Muscle of back (tissue), 11 donors: ENCODE data around the gene PLAC8. TPM values are rescaled to one million over a fixed set of nuclear protein-coding genes. Genes with fewer than 3 reads are reported as not detected.
"Not testable (repeated sequence)": the region's sequence is repeated elsewhere in the genome, so short reads cannot be mapped to it uniquely, and the experiment has no call there.

Source experiments
- DNase-seq, 3 donors: peaks; one replicate each; pipeline versions ENCODE4 v3.0.0 to v3.0.0-alpha.2; 2013
- polyA plus RNA-seq, 10 donors: library from polyadenylated mRNA; unstranded; fragments of 120-200 nt; gene quantifications; one replicate each; pipeline ENCODE4 v1.2.1, GENCODE V29; 2013; ENCODE audit not compliant: insufficient read length in 10 of 10

PLAC8 gene
- polyA plus RNA-seq, 10 donors, result 0.94 to 7.4 (median 3.5) TPM

DNA sequence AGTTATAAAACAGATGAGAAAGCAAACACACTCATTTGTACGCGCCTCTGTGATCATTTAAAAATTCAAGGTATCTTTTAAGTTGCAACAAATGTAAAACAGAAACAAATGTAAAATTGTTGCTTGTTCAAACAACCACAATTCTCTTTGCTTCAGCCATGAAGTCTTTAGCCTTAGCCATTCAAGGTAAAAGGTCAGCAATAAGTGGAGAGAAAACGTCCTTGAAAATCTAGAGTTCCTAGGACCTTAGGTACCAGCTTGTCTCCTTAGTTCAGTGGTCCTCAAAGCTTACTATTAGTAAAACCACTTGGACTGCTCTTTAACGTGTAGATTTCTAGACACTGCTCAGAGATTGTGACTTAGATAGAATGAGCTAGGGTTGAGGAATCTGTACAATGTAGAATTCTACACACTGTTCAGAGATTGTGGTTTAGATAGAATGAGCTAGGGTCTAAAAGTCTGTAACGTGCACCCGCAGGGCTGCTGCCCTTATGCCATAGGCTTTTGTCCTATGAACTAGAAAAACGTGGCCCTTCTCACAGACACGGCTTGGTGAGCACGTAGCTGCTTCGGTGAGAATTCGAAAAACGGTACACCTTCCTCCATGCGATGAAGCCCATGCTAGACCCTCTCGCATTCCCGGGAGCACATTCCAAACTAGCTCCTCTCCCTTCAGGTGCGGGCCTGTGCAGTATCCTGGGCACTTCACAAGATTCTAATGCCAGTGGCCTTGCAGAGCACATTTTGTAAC lies 1.7 kb downstream of the PLAC8 start:
- DNase-seq, result peak in 1 of 3 donors; percentile 8

DNA sequence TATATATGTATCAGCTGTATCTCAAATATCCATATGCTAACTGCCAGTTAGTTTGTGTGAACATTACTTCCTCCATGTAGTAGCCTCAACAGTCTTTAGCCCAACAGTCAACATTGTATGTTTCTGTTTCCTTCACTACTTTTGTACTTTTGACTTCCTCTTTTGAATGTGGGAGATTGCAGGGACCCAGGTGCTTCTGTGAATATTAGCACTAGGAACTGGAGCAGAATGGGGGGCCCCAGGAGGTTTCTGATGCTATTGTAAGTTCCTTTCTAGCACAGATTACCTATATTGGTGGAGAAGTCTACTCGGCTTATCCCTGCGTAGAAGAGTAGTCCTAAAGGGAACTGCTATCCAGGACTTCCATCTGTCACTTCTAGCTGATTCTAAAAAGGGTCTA lies 2.3 kb downstream of the PLAC8 start:
- no peak for DNase-seq

DNA sequence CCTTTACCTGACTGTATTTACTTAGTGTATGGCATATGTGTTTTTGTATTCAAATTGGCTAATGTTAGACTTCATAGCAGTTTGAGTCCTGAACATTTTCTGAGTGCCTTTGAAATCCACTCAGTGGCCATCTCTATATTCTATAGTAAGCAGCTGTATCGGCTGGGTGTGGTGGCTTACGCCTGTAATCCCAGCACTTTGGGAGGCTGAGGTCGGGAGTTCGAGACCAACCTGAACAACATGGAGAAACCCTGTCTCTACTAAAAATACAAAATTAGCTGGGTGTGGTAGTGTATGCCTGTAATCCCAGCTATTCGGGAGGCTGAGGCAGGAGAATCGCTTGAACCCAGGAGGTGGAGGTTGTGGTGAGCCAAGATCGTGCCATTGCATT lies 2.8 kb downstream of the PLAC8 start:
- DNase-seq, result not testable (repeated sequence)

GRCh38 chr4:83110970-83111750 lies 3.4 kb downstream of the PLAC8 start:
- DNase-seq, result no peak

- peak; percentile 65 to 90 (median 80) for DNase-seq
Measured at GRCh38 chr4:83110223-83110945, 4.1 kb downstream of the PLAC8 start.

GRCh38 chr4:83109480-83110222 lies 4.9 kb downstream of the PLAC8 start:
- peak; percentile 9 to 58 (median 28) for DNase-seq

- no peak for DNase-seq
Measured at GRCh38 chr4:83108101-83108861, 6.2 kb downstream of the PLAC8 start.

DNA sequence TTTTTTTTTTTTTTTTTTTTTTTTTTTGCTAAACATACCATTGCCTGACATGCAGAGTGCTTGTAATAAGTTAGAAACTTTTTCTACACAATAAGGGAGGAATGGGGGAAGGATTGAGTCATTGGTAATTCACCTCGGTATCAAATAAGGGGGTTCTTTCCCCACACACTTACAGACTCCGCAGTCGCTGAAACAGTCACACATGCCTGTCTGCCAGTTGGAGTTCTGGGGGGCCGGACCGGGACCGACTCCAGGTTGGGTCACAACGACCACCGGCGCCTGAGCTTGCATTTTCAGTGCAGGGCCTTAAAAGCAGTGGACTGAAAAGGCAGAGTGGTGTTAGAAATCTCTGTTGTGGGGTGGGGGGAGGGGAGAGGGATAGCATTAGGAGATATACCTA lies 6.9 kb downstream of the PLAC8 start:
- no peak for DNase-seq

DNA sequence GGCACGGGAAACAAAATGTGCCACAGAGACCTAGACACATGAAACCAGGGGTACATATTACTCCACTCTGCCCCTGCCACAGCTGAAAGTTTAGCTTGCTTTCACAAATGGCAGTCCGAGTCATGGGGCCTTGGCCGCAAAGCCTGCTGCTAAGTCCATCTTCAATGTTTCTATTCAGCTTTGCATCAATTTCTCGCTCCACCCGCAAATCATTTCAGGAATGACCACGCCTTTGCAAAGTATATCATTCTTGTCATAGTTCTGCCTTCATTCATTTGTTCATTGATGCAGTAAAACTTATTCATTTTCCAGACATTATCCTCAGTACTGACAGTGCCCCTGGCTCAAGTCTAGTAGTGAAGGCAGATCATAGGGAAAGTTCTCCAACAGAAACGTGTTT lies 9.5 kb downstream of the PLAC8 start:
- DNase-seq, result no peak

- no peak for DNase-seq
Measured at GRCh38 chr4:83096397-83096796, 18.1 kb downstream of the PLAC8 start.

- no peak for DNase-seq
Measured at GRCh38 chr4:83093060-83093640, 21.4 kb downstream of the PLAC8 start.

DNA sequence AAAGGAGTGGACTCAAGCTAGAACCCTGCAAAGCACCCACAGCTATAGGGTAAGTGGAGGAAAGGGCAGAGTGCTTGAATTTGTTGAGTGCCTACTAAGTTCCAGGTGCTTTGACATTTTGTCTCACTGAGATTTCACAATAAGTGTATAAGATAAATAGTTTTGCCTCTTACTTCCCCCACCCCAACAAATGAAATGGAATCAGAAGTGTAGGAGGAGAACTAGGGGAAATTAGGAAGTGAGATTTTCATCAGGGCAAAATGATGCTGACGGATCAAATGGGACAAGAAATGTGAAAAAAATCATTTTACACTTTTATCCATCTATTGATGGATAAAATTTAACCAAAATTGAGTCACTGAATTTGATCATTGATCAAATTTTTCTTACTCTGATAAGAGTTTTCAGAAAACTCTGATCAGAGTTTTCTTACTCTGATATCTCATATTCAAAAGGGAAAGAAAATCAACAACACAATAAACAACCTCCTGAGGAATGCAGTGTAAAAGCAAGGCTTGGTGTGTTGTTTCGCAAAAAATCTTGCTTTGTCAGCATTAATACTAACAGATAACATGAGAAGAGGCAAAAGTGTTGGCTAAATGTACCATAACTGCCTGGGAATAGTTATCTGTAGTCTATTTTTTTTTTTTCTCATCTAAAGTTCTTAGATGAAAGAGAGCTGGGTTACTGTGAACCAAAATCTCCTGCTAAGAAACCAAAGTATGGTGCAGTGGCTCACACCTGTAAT lies 24.9 kb downstream of the PLAC8 start:
- no peak for DNase-seq

- DNase-seq, result not testable (repeated sequence)
Measured at GRCh38 chr4:83084956-83085355, 29.6 kb downstream of the PLAC8 start.

DNA sequence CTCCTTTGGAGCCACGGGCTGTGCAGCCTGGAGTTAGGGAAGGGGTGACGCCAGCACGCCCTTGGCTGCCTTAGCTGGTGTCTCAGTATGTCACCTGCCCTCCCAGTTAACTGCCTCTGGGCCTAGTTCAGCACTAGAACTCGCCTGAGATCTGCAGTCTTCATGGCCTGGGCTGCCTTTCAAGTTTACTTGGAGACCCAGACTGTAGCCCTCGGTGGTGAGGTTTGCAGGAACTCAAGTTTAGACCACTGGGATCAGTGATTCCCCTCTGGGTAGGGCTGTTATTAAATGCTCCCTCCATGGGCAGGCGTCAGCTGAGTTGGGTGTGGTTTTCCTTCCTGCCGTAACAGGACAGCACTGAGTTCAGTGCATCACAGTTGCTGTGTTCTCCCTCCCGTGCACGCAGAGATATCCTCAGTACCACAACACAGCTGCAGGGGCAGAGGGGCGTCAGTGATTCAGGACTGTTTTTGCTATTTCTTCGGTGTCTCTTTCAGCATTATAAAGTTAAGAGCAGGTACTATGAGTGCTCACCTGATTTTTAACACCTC lies 30.5 kb downstream of the PLAC8 start:
- DNase-seq, result peak in 1 of 3 donors; percentile 11

DNA sequence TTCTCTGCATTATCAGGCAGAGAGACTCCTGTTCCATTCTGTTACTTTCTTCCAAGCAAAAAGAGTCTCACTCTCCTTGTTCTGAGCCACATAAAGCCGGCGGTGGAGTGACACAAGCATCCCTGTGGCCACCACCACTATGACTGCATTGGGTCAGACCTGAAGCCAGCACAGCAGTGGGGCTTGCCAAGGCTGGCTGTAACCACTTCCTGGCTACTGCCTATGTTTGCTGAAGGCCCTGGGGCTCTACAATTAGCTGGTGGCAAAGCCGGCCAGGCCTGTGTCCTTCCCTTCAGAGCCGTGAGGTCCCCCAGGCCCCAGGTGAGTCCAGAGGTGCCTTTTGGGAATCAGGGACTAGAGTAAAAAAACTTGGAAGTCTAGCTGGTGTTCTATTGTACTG lies 31.8 kb downstream of the PLAC8 start:
- DNase-seq, result no peak

- DNase-seq, result no peak
Measured at GRCh38 chr4:83080561-83080960, 34.0 kb downstream of the PLAC8 start.

- DNase-seq, result peak; percentile 20 to 51 (median 32)
Measured at GRCh38 chr4:83075311-83076095, 39.0 kb downstream of the PLAC8 start.

DNA sequence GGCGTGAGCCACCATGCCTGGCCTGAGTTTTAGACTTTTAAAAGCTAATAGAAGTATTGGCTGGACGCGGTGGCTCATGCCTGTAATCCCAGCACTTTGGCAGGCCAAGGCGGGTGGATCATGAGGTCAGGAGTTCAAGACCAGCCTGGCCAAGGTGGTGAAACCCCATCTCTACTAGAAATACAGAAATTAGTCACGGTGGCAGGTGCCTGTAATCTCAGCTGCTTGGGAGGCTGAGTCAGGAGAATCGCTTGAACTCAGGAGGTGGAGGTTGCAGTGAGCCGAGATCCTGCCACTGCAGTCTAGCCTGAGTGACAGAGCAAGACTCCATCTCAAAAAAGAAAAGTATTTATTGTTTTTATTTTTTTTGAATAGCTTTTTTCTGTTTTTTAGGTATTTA lies 39.7 kb downstream of the PLAC8 start:
- not testable (repeated sequence) for DNase-seq
